Inflammatory macrophage treated with lipopolysaccharide for 1 hour (primary cell): ENCODE results near the gene GCK.

ENCODE experiments used
- DNase-seq, 2 donors: peaks; one replicate each; pipeline ENCODE4 v3.0.0-alpha.2; 2020 to 2022

The GCK gene

GRCh38 chr7:44153948-44154335 is 35.3 kb downstream of the GCK start:
- DNase-seq, result no peak

GRCh38 chr7:44152971-44153947 is 36.0 kb downstream of the GCK start:
- no peak for DNase-seq

- no peak for DNase-seq
Measured at GRCh38 chr7:44151956-44152355, 37.3 kb downstream of the GCK start.

- DNase-seq, result no peak
Measured at GRCh38 chr7:44150966-44151941, 38.0 kb downstream of the GCK start.

GRCh38 chr7:44150466-44150832 is 38.8 kb downstream of the GCK start:
- no peak for DNase-seq

- no peak for DNase-seq
Measured at GRCh38 chr7:44149571-44150465, 39.4 kb downstream of the GCK start.

- no peak for DNase-seq
Measured at GRCh38 chr7:44148961-44149536, 40.2 kb downstream of the GCK start.

GRCh38 chr7:44148166-44148565 is 41.1 kb downstream of the GCK start:
- DNase-seq, result no peak

GRCh38 chr7:44147026-44147991 is 41.9 kb downstream of the GCK start:
- DNase-seq, result no peak

- peak in 1 of 2 donors; percentile 25 for DNase-seq
Measured at GRCh38 chr7:44145969-44146911, 43.0 kb downstream of the GCK start.

GRCh38 chr7:44145479-44145968 is 43.7 kb downstream of the GCK start:
- DNase-seq, result no peak

GRCh38 chr7:44144968-44145478 is 44.2 kb downstream of the GCK start:
- no peak for DNase-seq

- no peak for DNase-seq
Measured at GRCh38 chr7:44144426-44144967, 44.7 kb downstream of the GCK start.

GRCh38 chr7:44143646-44144250 is 45.5 kb downstream of the GCK start:
- DNase-seq, result no peak

GRCh38 chr7:44142028-44142427 is 47.2 kb downstream of the GCK start:
- DNase-seq, result no peak

GRCh38 chr7:44141221-44141850 is 47.9 kb downstream of the GCK start, which contains the start of gene MYL7:
TSS of gene MYL7 (minus strand) at chr7:44141332. CDS start at chr7:44141305, 27 bp downstream.
- DNase-seq, result no peak

- DNase-seq, result no peak
Measured at GRCh38 chr7:44140341-44140740, 48.9 kb downstream of the GCK start.
